ENCODE results near the gene CEBPG.
A peak's percentile ranks its signal among the peaks of the same experiment; 100 is the strongest.

The CEBPG gene

GRCh38 chr19:33373453-33374235, at the start of gene CEBPG:
TSS of gene CEBPG (plus strand) at chr19:33373709. CDS start at chr19:33379240, 5,531 bp downstream.
- TF ChIP-seq CTCF (IDR thresholded peaks at IDR 0.05; ENCODE audit: control insufficient read depth, extremely low read depth, insufficient read depth) = no peak; the same call in 1 of the 2 replicates
- H3K4me3 ChIP-seq (ENCODE audit: low read depth, low read length) = peak within 1 kb of the TSS; percentile 85
- DNase-seq (ENCODE audit: low read depth) = peak; percentile 72

DNA sequence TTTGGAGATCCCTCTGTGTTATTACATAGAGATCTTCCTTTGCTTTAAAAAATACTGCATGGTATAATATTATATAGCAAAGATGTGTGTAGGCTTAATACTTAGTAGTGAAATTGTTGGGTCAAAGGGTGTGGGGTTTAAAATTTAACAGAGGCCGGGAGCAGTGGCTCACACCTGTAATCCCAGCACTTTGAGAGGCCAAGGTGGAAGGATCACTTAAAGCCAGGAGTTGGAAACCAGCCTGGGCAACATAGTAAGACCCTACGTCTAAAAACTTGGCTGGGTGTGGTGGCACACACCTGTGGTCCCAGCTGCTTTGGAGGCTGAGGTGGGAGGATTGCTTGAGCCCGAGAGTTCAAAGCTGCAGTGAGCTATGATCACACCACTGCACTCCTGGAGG, 48.9 kb upstream of the CEBPG start:
- no peak overlapping the region for H3K4me3 ChIP-seq (ENCODE audit: low read depth, low read length)
- no peak for DNase-seq (ENCODE audit: low read depth)
- no peak for TF ChIP-seq CTCF (IDR thresholded peaks at IDR 0.05; ENCODE audit: control insufficient read depth, extremely low read depth, insufficient read depth)

GRCh38 chr19:33325920-33326319, 47.6 kb upstream of the CEBPG start:
- TF ChIP-seq CTCF (IDR thresholded peaks at IDR 0.05; ENCODE audit: control insufficient read depth, extremely low read depth, insufficient read depth) = no peak
- peak; percentile 69 for DNase-seq (ENCODE audit: low read depth)
- no peak overlapping the region for H3K4me3 ChIP-seq (ENCODE audit: low read depth, low read length)

GRCh38 chr19:33329060-33329459, 44.4 kb upstream of the CEBPG start:
- DNase-seq (ENCODE audit: low read depth) = no peak
- H3K4me3 ChIP-seq (ENCODE audit: low read depth, low read length) = no peak overlapping the region
- no peak for TF ChIP-seq CTCF (IDR thresholded peaks at IDR 0.05; ENCODE audit: control insufficient read depth, extremely low read depth, insufficient read depth)

GRCh38 chr19:33329736-33330135, 43.8 kb upstream of the CEBPG start:
- DNase-seq (ENCODE audit: low read depth) = no peak
- H3K4me3 ChIP-seq (ENCODE audit: low read depth, low read length) = no peak overlapping the region
- TF ChIP-seq CTCF (IDR thresholded peaks at IDR 0.05; ENCODE audit: control insufficient read depth, extremely low read depth, insufficient read depth) = no peak

GRCh38 chr19:33332248-33332647, 41.3 kb upstream of the CEBPG start:
- DNase-seq (ENCODE audit: low read depth) = no peak

More at GRCh38 chr19:33332248-33332647, 41.3 kb upstream of the CEBPG start:
- no peak overlapping the region for H3K4me3 ChIP-seq (ENCODE audit: low read depth, low read length)
- no peak for TF ChIP-seq CTCF (IDR thresholded peaks at IDR 0.05; ENCODE audit: control insufficient read depth, extremely low read depth, insufficient read depth)
